ENCODE measurements around the gene CEP70. TPM values are rescaled to one million over a fixed set of nuclear protein-coding genes. Genes with fewer than 3 reads are reported as not detected.
"Not testable (repeated sequence)": the region's sequence is repeated elsewhere in the genome, so short reads cannot be mapped to it uniquely, and the experiment has no call there.

Gene CEP70
- total RNA-seq, 4 donors from 2014 or later = 11.4 to 43.3 (median 16.1) TPM

DNA sequence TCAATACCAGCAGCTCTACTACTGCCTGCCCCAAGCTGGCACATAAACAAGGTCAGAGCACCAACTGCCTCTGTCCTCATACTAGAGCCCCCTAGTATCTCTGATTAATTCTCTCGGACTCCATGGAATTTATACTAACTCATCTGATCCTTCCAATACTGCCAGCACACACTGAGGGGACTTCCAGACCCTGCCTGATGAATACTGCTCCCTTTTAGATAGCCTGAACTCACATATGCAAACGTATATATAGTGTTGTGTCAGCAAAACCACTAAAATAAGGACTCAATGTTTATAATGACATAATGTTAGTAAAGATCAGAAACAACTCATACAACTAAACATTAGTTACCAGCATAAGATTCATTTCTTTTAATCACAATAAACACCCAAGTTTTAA, 25.0 kb downstream of the CEP70 start:
- H3K4me1 ChIP-seq = no peaks in the 10 kb centered on the region

DNA sequence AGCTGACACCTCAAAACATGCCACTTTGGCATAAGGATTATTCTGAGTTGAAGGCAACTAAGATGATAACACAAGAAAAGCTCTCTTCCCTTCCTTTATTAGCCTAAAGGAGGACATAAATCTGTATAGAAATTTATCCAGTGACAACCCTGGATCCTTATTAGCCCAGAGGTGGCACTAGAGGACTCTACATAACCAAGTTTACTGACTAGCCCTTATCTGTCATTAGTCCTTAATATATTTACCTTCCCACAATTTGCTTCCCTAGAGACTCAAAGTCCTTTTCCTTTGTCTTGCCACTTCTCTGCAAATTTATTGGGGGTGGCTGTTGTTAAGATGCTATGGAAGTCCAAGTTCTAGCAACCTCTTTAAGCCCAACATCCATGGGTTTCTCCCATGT, 26.7 kb downstream of the CEP70 start:
- DNase-seq = no peak
- no peaks in the 10 kb centered on the region for H3K4me1 ChIP-seq
- intact Hi-C loops (cut with DNase I) = no loop called here
- H3K27me3 ChIP-seq = no peaks in the 10 kb centered on the region
- H3K27ac ChIP-seq = no peak overlapping the region
- H3K36me3 ChIP-seq = peaks cover 0 to 56% (median 0%) of the 10 kb centered on the region in 3 donors
- H3K9me3 ChIP-seq = no peaks in the 10 kb centered on the region
- no peak for TF ChIP-seq POLR2A (IDR thresholded peaks at IDR 0.05)
- TF ChIP-seq CTCF (IDR thresholded peaks at IDR 0.05) = peak in 1 of 6 experiments; percentile 5
- H3K4me3 ChIP-seq = no peak overlapping the region

More for the DNA sequence above, 25.0 kb downstream of the CEP70 start:
- Histone ChIP-seq H3K4me3 (no peak overlapping the region), H3K27me3 (no peaks in the 10 kb centered on the region), H3K27ac (no peak overlapping the region), H3K36me3 (peaks cover 0 to 70% (median 0%) of the 10 kb centered on the region in 3 donors), H3K9me3 (peaks cover 0 to 4% (median 0%) of the 10 kb centered on the region in 3 donors)
- no peak for TF ChIP-seq CTCF (IDR thresholded peaks at IDR 0.05)
- TF ChIP-seq POLR2A (IDR thresholded peaks at IDR 0.05) = no peak
- intact Hi-C loops (cut with DNase I) = no loop called here
- WGBS, 2 donors = 70 to 74% methylated on average over 2 of the region's 2 CpGs
- no peak for DNase-seq

DNA sequence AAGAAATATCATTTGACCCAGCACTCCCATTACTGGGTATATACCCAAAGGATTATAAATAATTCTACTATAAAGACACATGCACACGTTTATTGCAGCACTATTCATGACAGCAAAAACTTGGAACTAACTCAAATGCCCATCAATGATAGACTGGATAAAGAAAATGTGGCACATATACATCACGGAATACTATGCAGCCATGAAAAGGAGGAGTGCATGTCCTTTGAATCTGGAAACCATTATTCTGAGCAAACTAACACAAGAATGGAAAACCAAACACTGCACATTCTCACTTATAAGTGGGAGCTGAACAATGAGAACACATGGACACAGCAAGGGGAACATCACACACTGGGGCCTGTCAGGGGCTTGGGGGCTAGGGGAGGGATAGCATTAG, 27.8 kb downstream of the CEP70 start:
- DNase-seq; H3K27ac ChIP-seq; intact Hi-C loops (cut with DNase I); H3K9me3 ChIP-seq; H3K27me3 ChIP-seq; H3K4me1 ChIP-seq; H3K4me3 ChIP-seq: not testable (repeated sequence)
- 69 to 81% methylated on average over 2 of the region's 2 CpGs for WGBS, 2 donors
- peaks cover 0 to 60% (median 0%) of the 10 kb centered on the region in 3 donors for H3K36me3 ChIP-seq

GRCh38 chr3:138562902-138563301, 31.2 kb downstream of the CEP70 start:
- H3K4me1 ChIP-seq; H3K27ac ChIP-seq; intact Hi-C loops (cut with DNase I); DNase-seq; H3K4me3 ChIP-seq; H3K27me3 ChIP-seq: not testable (repeated sequence)
- peaks cover 0 to 33% (median 0%) of the 10 kb centered on the region in 3 donors for H3K9me3 ChIP-seq
- peaks cover 0 to 62% (median 6%) of the 10 kb centered on the region in 3 donors for H3K36me3 ChIP-seq
- WGBS, 2 donors = 90 to 100% methylated on average over 1 of the region's 1 CpG

DNA sequence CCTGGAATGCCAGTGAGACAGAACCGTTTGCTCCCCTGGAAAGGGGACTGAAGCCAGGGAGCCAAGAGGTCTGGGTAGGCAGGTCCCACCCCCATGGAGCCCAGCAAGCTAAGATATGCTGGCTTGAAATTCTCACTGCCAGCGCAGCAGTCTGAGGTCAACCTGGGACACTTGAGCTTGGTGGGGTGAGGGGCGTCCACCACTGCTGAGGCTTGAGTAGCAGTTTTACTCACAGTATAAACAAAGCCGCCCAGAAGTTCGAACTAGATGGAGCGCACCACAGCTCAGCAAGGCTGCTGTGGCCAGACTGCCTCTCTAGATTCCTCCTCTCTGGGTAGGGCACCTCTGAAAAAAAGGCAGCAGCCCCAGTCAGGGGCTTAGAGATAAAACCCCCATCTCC, 33.6 kb downstream of the CEP70 start:
- H3K4me3 ChIP-seq = no peak overlapping the region
- no peak overlapping the region for H3K27ac ChIP-seq
- H3K9me3 ChIP-seq = peaks cover 0 to 47% (median 0%) of the 10 kb centered on the region in 3 donors
- DNase-seq = no peak
- H3K27me3 ChIP-seq = no peaks in the 10 kb centered on the region
- intact Hi-C loops (cut with DNase I) = no loop called here
- H3K36me3 ChIP-seq = peaks cover 0 to 60% (median 6%) of the 10 kb centered on the region in 3 donors
- TF ChIP-seq POLR2A (IDR thresholded peaks at IDR 0.05) = no peak
- no peak for TF ChIP-seq CTCF (IDR thresholded peaks at IDR 0.05)
- 80% methylated on average over 1 of the region's 6 CpGs; no CpG with 5 or more reads in 1 of the 2 donors for WGBS, 2 donors
- no peaks in the 10 kb centered on the region for H3K4me1 ChIP-seq

GRCh38 chr3:138559134-138559533, 34.9 kb downstream of the CEP70 start:
- intact Hi-C loops (cut with DNase I) = no loop called here
- peaks cover 0 to 47% (median 0%) of the 10 kb centered on the region in 3 donors for H3K9me3 ChIP-seq
- H3K27me3 ChIP-seq = no peaks in the 10 kb centered on the region
- no peaks in the 10 kb centered on the region for H3K4me1 ChIP-seq
- H3K36me3 ChIP-seq = peaks cover 0 to 67% (median 6%) of the 10 kb centered on the region in 3 donors
- TF ChIP-seq POLR2A (IDR thresholded peaks at IDR 0.05) = no peak
- no peak for TF ChIP-seq CTCF (IDR thresholded peaks at IDR 0.05)
- no peak overlapping the region for H3K27ac ChIP-seq
- DNase-seq = no peak
- WGBS, 2 donors = 71 to 76% methylated on average over 4 of the region's 4 CpGs
- no peak overlapping the region for H3K4me3 ChIP-seq

- H3K4me3 ChIP-seq; intact Hi-C loops (cut with DNase I); H3K27me3 ChIP-seq; H3K4me1 ChIP-seq; H3K27ac ChIP-seq; DNase-seq: not testable (repeated sequence)
- peaks cover 0 to 45% (median 0%) of the 10 kb centered on the region in 3 donors for H3K9me3 ChIP-seq
- WGBS, 2 donors = 90 to 94% methylated on average over 4 to 5 of the region's 5 CpGs
- H3K36me3 ChIP-seq = peaks cover 0 to 69% (median under 1%) of the 10 kb centered on the region in 3 donors
These were observed 39.3 kb downstream of the CEP70 start for GRCh38 chr3:138554775-138555174.

- 92 to 93% methylated on average over 2 of the region's 2 CpGs for WGBS, 2 donors
- DNase-seq; H3K4me3 ChIP-seq; H3K27me3 ChIP-seq; H3K27ac ChIP-seq; intact Hi-C loops (cut with DNase I); H3K4me1 ChIP-seq: not testable (repeated sequence)
- H3K9me3 ChIP-seq = peaks cover 0 to 52% (median 12%) of the 10 kb centered on the region in 3 donors
- H3K36me3 ChIP-seq = peaks cover 6 to 73% (median 8%) of the 10 kb centered on the region in 3 donors
These were observed 43.1 kb downstream of the CEP70 start for GRCh38 chr3:138550958-138551357.
